HCT116 (cell line): ENCODE measurements around the gene SCG5. TPM values are rescaled to one million over a fixed set of nuclear protein-coding genes. Genes with fewer than 3 reads are reported as not detected.
"Not testable (repeated sequence)": the region's sequence is repeated elsewhere in the genome, so short reads cannot be mapped to it uniquely, and the experiment has no call there.

Experiments
- ATAC-seq: fragments of 200-7000 bp; cut with Tn5 transposase; 2 replicates; pipeline ENCODE4 v1.9.1; 2020; ENCODE audit warnings: mild to moderate bottlenecking, moderate library complexity
- BruUV-seq: library from RNA; stranded (reverse); fragments of 400-500 nt; replicated peaks from 2 replicates; lab custom pipeline; 2021; lab: Mats Ljungman, UMichigan
- CTCF ChIA-PET: fragments of 300-600 bp; sonication (Branson Sonifier 250); formaldehyde crosslinking; loops from one replicate; lab custom pipeline; 2021; ENCODE audit warnings: antibody characterized with exemption; lab: Charles Lee
- POLR2A ChIA-PET: fragments of 300-600, 350-600 bp; sonication (Branson Sonifier 250); formaldehyde crosslinking; loops from one replicate; lab custom pipeline; 2021; ENCODE audit warnings: antibody characterized with exemption; lab: Charles Lee
- RAD21 ChIA-PET, 2 experiments: fragments of 300-600 bp; sonication (Branson Sonifier 250); formaldehyde crosslinking; loops; one replicate each; lab custom pipeline; 2023; ENCODE audit warnings: low total read pairs in 2 of 2; ENCODE audit not compliant: uncharacterized antibody in 2 of 2, unreplicated experiment in 2 of 2, low non-redundant PET in 1 of 2; lab: Charles Lee
- DNase-seq: peaks from one replicate; pipeline ENCODE4 v3.0.0-alpha.2; 2010; ENCODE audit warnings: low read depth, low spot score
- H2AFZ ChIP-seq: fragments of 200-600 bp; shearing (Covaris generic), sonication (generic); 2 replicates; pipeline ENCODE4 v1.6.1; 2017; ENCODE audit warnings: low read depth, mixed run types, mixed read lengths, antibody characterized with exemption, low read length; ENCODE audit not compliant: poor library complexity, severe bottlenecking
- H3K27ac ChIP-seq: 2 replicates; pipeline ENCODE4 v1.5.1; 2012; ENCODE audit warnings: low read depth, low read length
- H3K27me3 ChIP-seq: fragments of 200-600 bp; sonication (generic); 2 replicates; pipeline ENCODE4 v1.6.1; 2016; ENCODE audit warnings: mixed run types, low read length, mixed read lengths; ENCODE audit not compliant: insufficient read depth
- H3K36me3 ChIP-seq, 2 experiments: fragments of 200-500 bp in 1 of 2; fragments of 200-600 bp in 1 of 2; sonication (Bioruptor generic) in 1 of 2; sonication (generic) in 1 of 2; 2 replicates each; pipeline versions ENCODE4 v1.5.1 to v1.6.1; 2014 to 2016; ENCODE audit warnings: low read length in 2 of 2, inconsistent platforms in 1 of 2, mixed read lengths in 1 of 2, mixed run types in 1 of 2; ENCODE audit not compliant: insufficient read depth in 2 of 2, control insufficient read depth in 1 of 2
- H3K4me1 ChIP-seq, 2 experiments: fragments of 200-600 bp in 1 of 2; sonication (generic) in 1 of 2; 2 replicates each; pipeline versions ENCODE4 v1.5.1 to v1.6.1; 2012 to 2017; ENCODE audit warnings: low read length in 2 of 2, inconsistent platforms in 1 of 2, mild to moderate bottlenecking in 1 of 2, mixed read lengths in 1 of 2, mixed run types in 1 of 2, moderate library complexity in 1 of 2; ENCODE audit not compliant: insufficient read depth in 2 of 2, control insufficient read depth in 1 of 2
- H3K4me2 ChIP-seq: fragments of 200-600 bp; sonication (generic); 2 replicates; pipeline ENCODE4 v1.6.1; 2017; ENCODE audit warnings: mixed run types, low read length, mixed read lengths
- H3K4me3 ChIP-seq, 2 experiments: fragments of 200-600 bp in 1 of 2; sonication (generic) in 1 of 2; replicated peaks in 1 of 2; 2 replicates each; pipeline ENCODE4 v1.5.1; 2011 to 2016; ENCODE audit warnings: low read length in 2 of 2, control low read depth in 1 of 2, low read depth in 1 of 2, mild to moderate bottlenecking in 1 of 2, mixed read lengths in 1 of 2, mixed run types in 1 of 2
- H3K79me2 ChIP-seq: fragments of 200-600 bp; sonication (generic); 2 replicates; pipeline ENCODE4 v1.6.1; 2017; ENCODE audit warnings: mild to moderate bottlenecking, mixed run types, low read length, moderate library complexity, mixed read lengths; ENCODE audit not compliant: insufficient read depth
- H3K9ac ChIP-seq: fragments of 200-600 bp; sonication (generic); 2 replicates; pipeline ENCODE4 v1.6.1; 2016; ENCODE audit warnings: low read length, mixed read lengths
- H3K9me2 ChIP-seq: fragments of 200-600 bp; sonication (generic), shearing (Covaris generic); 2 replicates; pipeline ENCODE4 v1.6.1; 2017; ENCODE audit warnings: mixed run types, mild to moderate bottlenecking, moderate library complexity; ENCODE audit not compliant: insufficient read depth
- H3K9me3 ChIP-seq, 2 experiments: fragments of 200-500 bp in 1 of 2; fragments of 200-600 bp in 1 of 2; sonication (Bioruptor generic) in 1 of 2; sonication (generic) in 1 of 2; 2 replicates each; pipeline ENCODE4 v1.6.1; 2014 to 2017; ENCODE audit warnings: low read length in 2 of 2, mixed read lengths in 2 of 2, inconsistent platforms in 1 of 2, low read depth in 1 of 2, mild to moderate bottlenecking in 1 of 2, mixed run types in 1 of 2, moderate library complexity in 1 of 2; ENCODE audit not compliant: control insufficient read depth in 1 of 2, insufficient read depth in 1 of 2
- H4K20me1 ChIP-seq: fragments of 200-600 bp; sonication (generic), shearing (Covaris generic); 2 replicates; pipeline ENCODE4 v1.6.1; 2017; ENCODE audit warnings: mixed run types, mild to moderate bottlenecking, moderate library complexity; ENCODE audit not compliant: insufficient read depth
- CTCF ChIP-seq, 3 experiments: fragments of 200-600 bp in 1 of 3; sonication (generic) in 1 of 3; IDR thresholded peaks in 2 of 3; conservative IDR thresholded peaks in 1 of 3; 2 replicates each; pipeline ENCODE4 v1.5.1; 2012 to 2017; ENCODE audit warnings: low read depth in 2 of 3, low read length in 2 of 3, antibody characterized with exemption in 1 of 3, borderline replicate concordance in 1 of 3, control low read depth in 1 of 3, mild to moderate bottlenecking in 1 of 3, mixed read lengths in 1 of 3, mixed run types in 1 of 3, moderate library complexity in 1 of 3; ENCODE audit not compliant: insufficient read depth in 1 of 3
- intact Hi-C: fragments of 100-400 bp; cut with micrococcal nuclease; formaldehyde crosslinking; loops from 2 replicates; pipeline ENCODE4 v1.10.0; 2022
- total RNA-seq: library from RNA; stranded (reverse); gene quantifications from one replicate; pipeline ENCODE4 v1.2.1, GENCODE V29; 2021; ENCODE audit not compliant: unreplicated experiment

SCG5 gene
- total RNA-seq, 1 experiment from 2014 or later: 1.7 TPM

- H4K20me1 ChIP-seq, RAD21 ChIA-PET, H2AFZ ChIP-seq, H3K4me1 ChIP-seq, CTCF ChIA-PET, H3K36me3 ChIP-seq, BruUV-seq, H3K9ac ChIP-seq, intact Hi-C loops, DNase-seq, H3K27ac ChIP-seq, H3K9me3 ChIP-seq, H3K79me2 ChIP-seq, H3K9me2 ChIP-seq, H3K4me2 ChIP-seq, POLR2A ChIA-PET, H3K27me3 ChIP-seq, H3K4me3 ChIP-seq: not testable (repeated sequence)
- peak in 2 of 3 experiments; percentile 6 to 12; a peak in 1 of 6 replicates for TF ChIP-seq CTCF (IDR thresholded peaks at IDR 0.05 in 2 of 3, conservative IDR thresholded peaks at IDR 0.05 in 1 of 3; ENCODE audit: borderline replicate concordance in 1 of 3, insufficient read depth in 1 of 3, low read depth in 2 of 3, low read length in 2 of 3)
- ATAC-seq: peak; percentile 46
Measured at GRCh38 chr15:32610719-32611118, 30.8 kb upstream of the SCG5 start.

GRCh38 chr15:32614712-32615050 is 26.8 kb upstream of the SCG5 start:
- H3K9me3 ChIP-seq, H3K4me1 ChIP-seq, DNase-seq, POLR2A ChIA-PET, CTCF ChIA-PET, BruUV-seq, H3K27me3 ChIP-seq, H4K20me1 ChIP-seq, intact Hi-C loops, H2AFZ ChIP-seq, RAD21 ChIA-PET, H3K36me3 ChIP-seq, H3K9me2 ChIP-seq: not testable (repeated sequence)
- H3K4me3 ChIP-seq: peak overlapping the region; percentile 76
- peak; percentile 54 for ATAC-seq
- H3K9ac ChIP-seq: peak overlapping the region; percentile 86
- H3K79me2 ChIP-seq: peaks cover 45% of the 10 kb centered on the region
- H3K4me2 ChIP-seq: peak overlapping the region; percentile 52
- H3K27ac ChIP-seq: peak overlapping the region; percentile 89
